SK-N-SH (cell line): ENCODE measurements around the gene TOPBP1.

Experiments used
- CTCF ChIP-seq: fragments of 200-600 bp; sonication (generic); IDR thresholded peaks from 2 replicates; pipeline ENCODE4 v1.6.1; 2017; ENCODE audit warnings: antibody characterized with exemption, mild to moderate bottlenecking, moderate library complexity
- POLR2AphosphoS5 ChIP-seq: IDR thresholded peaks from 2 replicates; pipeline ENCODE4 v1.6.1; 2012; ENCODE audit warnings: low read depth, low read length
- RAD21 ChIP-seq: IDR thresholded peaks from 2 replicates; pipeline ENCODE4 v1.6.1; 2012; ENCODE audit warnings: mild to moderate bottlenecking, low read length
- SMC3 ChIP-seq: IDR thresholded peaks from 2 replicates; pipeline ENCODE4 v1.6.1; 2012; ENCODE audit warnings: low read depth, low read length, improper control_type of control experiment

DNA sequence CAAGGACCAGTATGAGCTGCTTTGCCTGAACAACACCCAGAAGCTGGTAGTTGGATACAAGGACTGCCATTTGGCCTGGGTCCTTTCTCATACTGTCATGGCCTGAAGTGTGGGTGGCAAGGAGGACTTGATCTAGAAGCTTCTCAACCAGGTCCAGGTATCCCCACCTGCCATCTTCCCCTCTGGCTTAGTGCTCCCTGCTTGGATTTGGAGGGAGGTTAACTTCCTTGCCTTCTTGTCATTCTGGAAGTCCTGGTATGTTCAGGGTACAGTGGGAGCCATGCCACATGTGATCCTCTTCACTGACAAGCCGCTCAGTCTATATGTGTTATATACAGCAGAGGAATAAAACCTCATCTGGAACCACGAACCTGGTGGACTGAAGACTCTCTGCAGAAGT, 37.7 kb upstream of the TOPBP1 start:
- TF ChIP-seq RAD21 (no peak), CTCF (no peak), POLR2AphosphoS5 (no peak), SMC3 (no peak)
